Stomach (tissue), 9 donors: Measurements from ENCODE around the gene C9orf50. TPM values are rescaled to one million over a fixed set of nuclear protein-coding genes. Genes with fewer than 3 reads are reported as not detected.

Source experiments
- DNase-seq, 2 donors: peaks; one replicate each; pipeline versions ENCODE4 v3.0.0 to v3.0.0-alpha.2; 2013 to 2019
- H3K27ac ChIP-seq, 5 donors: fragments of 200-600 bp in 4 of 5; sonication (generic) in 4 of 5; one replicate each; pipeline ENCODE4 v1.5.1; 2013 to 2019; ENCODE audit warnings: mild to moderate bottlenecking in 1 of 5, moderate library complexity in 1 of 5
- H3K27me3 ChIP-seq, 3 donors: fragments of 200-600 bp; sonication (generic); one replicate each; pipeline ENCODE4 v1.5.1; 2017 to 2019; ENCODE audit warnings: mixed run types in 1 of 3
- H3K36me3 ChIP-seq, 4 donors: fragments of 200-600 bp; sonication (generic); 1 replicate in 3 of 4; 2 replicates in 1 of 4; pipeline ENCODE4 v1.5.1; 2016 to 2019
- H3K4me1 ChIP-seq, 4 donors: fragments of 200-600 bp; sonication (generic); one replicate each; pipeline ENCODE4 v1.5.1; 2016 to 2019
- H3K4me3 ChIP-seq, 4 donors: fragments of 200-600 bp; sonication (generic) in 3 of 4; one replicate each; pipeline ENCODE4 v1.5.1; 2016 to 2019; ENCODE audit warnings: mild to moderate bottlenecking in 1 of 4
- H3K9me3 ChIP-seq, 4 donors: fragments of 200-600 bp; sonication (generic); one replicate each; pipeline ENCODE4 v1.5.1; 2016 to 2019
- CTCF ChIP-seq, 7 experiments: fragments of 450-650 bp in 4 of 7; fragments of 200-600 bp in 3 of 7; sonication (generic) in 3 of 7; IDR thresholded peaks; one replicate each; pipeline ENCODE4 v1.5.1; 2016 to 2019; ENCODE audit warnings: antibody characterized with exemption in 7 of 7, control low read depth in 2 of 7, mild to moderate bottlenecking in 1 of 7
- EP300 ChIP-seq: sonication (generic); formaldehyde crosslinking; IDR thresholded peaks from one replicate; pipeline ENCODE4 v1.6.1; 2017; ENCODE audit warnings: antibody characterized with exemption
- POLR2A ChIP-seq, 4 donors: fragments of 450-650 bp; IDR thresholded peaks; one replicate each; pipeline ENCODE4 v1.6.1; 2016; ENCODE audit warnings: antibody characterized with exemption in 4 of 4, control low read depth in 2 of 4, mild to moderate bottlenecking in 1 of 4, moderate library complexity in 1 of 4
- POLR2AphosphoS5 ChIP-seq, 3 donors: sonication (generic); formaldehyde crosslinking; IDR thresholded peaks; one replicate each; pipeline ENCODE4 v1.6.1; 2016; ENCODE audit warnings: antibody characterized with exemption in 3 of 3
- WGBS, 5 donors: extraction: QIAGEN DNeasy Blood & Tissue Kit in 3 of 5; methylation state at CpG; one replicate each; pipeline versions ENCODE4 v1.1.5 to v1.1.7; 2013 to 2018; 5-methylcytosine and 5-hydroxymethylcytosine counted together
- intact Hi-C: fragments of 100-400 bp; cut with DNase I; formaldehyde crosslinking; loops from one replicate; pipeline ENCODE4 v1.15.1; 2023; ENCODE audit warnings: low total_unique reads
- polyA plus RNA-seq, 3 donors: library from polyadenylated mRNA; stranded (reverse); fragments of 200-250 nt; gene quantifications; one replicate each; pipeline ENCODE4 v1.2.3, GENCODE V29; 2013
- total RNA-seq, 5 donors: library from RNA; depleted of rRNA; stranded (reverse); fragments of >200 nt; gene quantifications; one replicate each; pipeline versions ENCODE4 v1.1.0 to v1.2.3, GENCODE V29; 2014 to 2016
- donor health status: healthy with polysubstance abuse.
- donor health status: Bipolar disorder and iron deficiency.
- donor health status: healthy.

C9orf50 gene
- total and polyA plus RNA-seq, 8 donors: 0.13 TPM; not detected in 7

GRCh38 chr9:129643706-129644105, 22.8 kb upstream of the C9orf50 start:
- no peaks in the 10 kb centered on the region for H3K9me3 ChIP-seq
- no peak overlapping the region for H3K27ac ChIP-seq
- H3K4me1 ChIP-seq: peaks cover 27 to 36% (median 31%) of the 10 kb centered on the region in 4 donors
- H3K36me3 ChIP-seq: peaks cover 6 to 11% (median 10%) of the 10 kb centered on the region in 4 donors
- no peaks in the 10 kb centered on the region for H3K27me3 ChIP-seq
- no peak for TF ChIP-seq POLR2A (IDR thresholded peaks at IDR 0.05)
- no peak for TF ChIP-seq CTCF (IDR thresholded peaks at IDR 0.05)
- TF ChIP-seq EP300: no peak
- no peak for TF ChIP-seq POLR2AphosphoS5 (IDR thresholded peaks at IDR 0.05)
- H3K4me3 ChIP-seq: no peak overlapping the region
- WGBS, 5 donors: 79 to 90% (median 86%) methylated on average over 10 of the region's 10 CpGs
- intact Hi-C loops: no loop called here
- DNase-seq: no peak

DNA sequence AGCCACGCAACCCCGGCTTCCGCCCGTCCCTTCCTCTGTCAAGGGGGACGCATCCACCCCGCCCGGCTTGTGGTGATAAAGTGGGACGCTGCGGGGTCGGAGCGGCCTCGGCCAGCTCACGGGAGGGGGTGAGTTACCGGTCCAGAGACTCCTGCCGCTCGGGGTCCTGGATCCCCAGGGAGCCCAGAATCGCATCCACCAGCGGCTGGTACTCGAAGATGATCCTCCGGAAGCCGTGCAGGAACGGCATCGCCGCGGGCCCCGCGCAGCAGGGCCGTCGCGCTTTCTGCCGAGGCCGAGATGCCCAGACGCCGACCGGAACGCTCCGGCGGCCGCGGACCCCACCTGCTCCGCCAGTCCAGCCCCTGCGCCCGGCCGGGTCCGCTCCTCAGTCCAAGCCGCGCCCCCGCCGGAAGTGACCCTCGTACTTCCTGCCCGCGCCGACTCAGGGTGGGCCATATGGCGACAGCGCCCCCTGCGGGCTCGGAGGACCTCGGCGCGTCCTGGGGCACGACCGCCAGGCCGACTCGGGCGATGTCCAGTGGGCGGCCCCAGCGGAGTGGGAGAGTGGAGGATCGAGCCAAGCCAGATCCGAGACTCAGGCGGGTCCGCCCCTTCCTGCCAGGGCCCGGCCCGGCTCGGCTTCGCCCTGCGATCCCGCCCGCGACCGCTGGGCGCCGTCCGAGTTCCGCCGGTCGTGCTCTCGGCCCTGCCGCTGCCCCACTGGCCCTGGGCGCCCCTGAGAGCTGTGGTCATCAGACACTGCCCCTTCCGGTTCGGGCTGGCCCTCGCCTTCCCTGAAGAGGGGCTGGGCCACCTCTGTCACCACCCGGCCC, 21.1 kb upstream of the C9orf50 start, which contains the start of gene ASB6:
ASB6 (minus strand) TSS at position 402 of the 836 bp plus-strand sequence; CDS start at position 250, 152 bp downstream.
- WGBS, 5 donors: 0% methylated on average over 5 to 93 of the region's 93 CpGs

GRCh38 chr9:129640871-129641749, 20.2 kb upstream of the C9orf50 start:
- Histone ChIP-seq H3K9me3 (no peaks in the 10 kb centered on the region), H3K4me1 (peaks cover 28 to 58% (median 46%) of the 10 kb centered on the region in 4 donors), H3K27me3 (no peaks in the 10 kb centered on the region), H3K4me3 (peak overlapping the region; percentile 67 to 96 (median 92)), H3K27ac (peak overlapping the region; percentile 75 to 90 (median 90)), H3K36me3 (peaks cover 30 to 37% (median 35%) of the 10 kb centered on the region in 4 donors)
- 13 to 22% (median 15%) methylated on average over 20 to 44 of the region's 44 CpGs for WGBS, 5 donors
- DNase-seq: no peak
- intact Hi-C loops: no loop called here
- TF ChIP-seq POLR2AphosphoS5 (IDR thresholded peaks at IDR 0.05): no peak
- no peak for TF ChIP-seq EP300
- no peak for TF ChIP-seq CTCF (IDR thresholded peaks at IDR 0.05)
- TF ChIP-seq POLR2A (IDR thresholded peaks at IDR 0.05): no peak

More for the DNA sequence above, 21.1 kb upstream of the C9orf50 start, which contains the start of gene ASB6:
- peaks cover 23 to 28% (median 27%) of the 10 kb centered on the region in 4 donors for H3K36me3 ChIP-seq
- peak within 1 kb of the TSS; percentile 75 to 90 (median 90) for H3K27ac ChIP-seq
- intact Hi-C loops: no loop called here
- peak; percentile 97 to 99 for DNase-seq
- no peaks in the 10 kb centered on the region for H3K27me3 ChIP-seq
- peak within 1 kb of the TSS; percentile 67 to 96 (median 92) for H3K4me3 ChIP-seq
- no peaks in the 10 kb centered on the region for H3K9me3 ChIP-seq
- TF ChIP-seq EP300 (peak; percentile 3), POLR2A (IDR thresholded peaks at IDR 0.05) (peak in 1 of 4 donors; percentile 23), POLR2AphosphoS5 (IDR thresholded peaks at IDR 0.05) (peak; percentile 85 to 98 (median 85)), CTCF (IDR thresholded peaks at IDR 0.05) (peak in 6 of 7 experiments; percentile 91 to 100 (median 99))
- peaks cover 28 to 50% (median 39%) of the 10 kb centered on the region in 4 donors for H3K4me1 ChIP-seq
